Fibroblast of lung (primary cell): ENCODE measurements around the gene SLC22A23. TPM values are rescaled to one million over a fixed set of nuclear protein-coding genes. Genes with fewer than 3 reads are reported as not detected.

Experiments used
- DNase-seq, 2 donors: peaks; one replicate each; pipeline versions ENCODE4 v3.0.0 to v3.0.0-alpha.2; 2010; ENCODE audit warnings: low read depth in 2 of 2
- H2AFZ ChIP-seq: 2 replicates; pipeline ENCODE4 v1.5.1; 2012; ENCODE audit warnings: low read length, control low read depth, inconsistent platforms
- H3K27ac ChIP-seq: 2 replicates; pipeline ENCODE4 v1.5.1; 2011; ENCODE audit warnings: low read length, control low read depth; ENCODE audit not compliant: insufficient read depth
- H3K27me3 ChIP-seq: 2 replicates; pipeline ENCODE4 v1.5.1; 2011; ENCODE audit warnings: mild to moderate bottlenecking, low read length; ENCODE audit not compliant: control insufficient read depth, insufficient read depth
- H3K36me3 ChIP-seq: 2 replicates; pipeline ENCODE4 v1.5.1; 2011; ENCODE audit warnings: low read length; ENCODE audit not compliant: control insufficient read depth, insufficient read depth
- H3K4me1 ChIP-seq: 2 replicates; pipeline ENCODE4 v1.5.1; 2011; ENCODE audit warnings: low read length; ENCODE audit not compliant: control insufficient read depth, insufficient read depth; ENCODE audit errors: extremely low read depth
- H3K4me2 ChIP-seq: 2 replicates; pipeline ENCODE4 v1.5.1; 2011; ENCODE audit warnings: low read length, control low read depth; ENCODE audit not compliant: insufficient read depth; ENCODE audit errors: extremely low read depth
- H3K4me3 ChIP-seq, 4 experiments: fragments of 200-600 bp in 1 of 4; sonication (generic) in 1 of 4; replicated peaks in 1 of 4; 2 replicates each; pipeline ENCODE4 v1.5.1; 2011 to 2016; ENCODE audit warnings: low read length in 4 of 4, low read depth in 3 of 4, mild to moderate bottlenecking in 3 of 4, control low read depth in 2 of 4, inconsistent platforms in 1 of 4, mixed read lengths in 1 of 4; ENCODE audit not compliant: insufficient read depth in 1 of 4; ENCODE audit errors: control extremely low read depth in 1 of 4
- H3K79me2 ChIP-seq: 2 replicates; pipeline ENCODE4 v1.5.1; 2012; ENCODE audit warnings: mild to moderate bottlenecking, low read length, inconsistent platforms; ENCODE audit not compliant: control insufficient read depth, insufficient read depth
- H3K9ac ChIP-seq: 2 replicates; pipeline ENCODE4 v1.5.1; 2011; ENCODE audit warnings: mild to moderate bottlenecking, low read length, control low read depth; ENCODE audit not compliant: insufficient read depth
- H3K9me3 ChIP-seq: 2 replicates; pipeline ENCODE4 v1.5.1; 2012; ENCODE audit warnings: low read depth, low read length; ENCODE audit not compliant: control insufficient read depth, insufficient read depth
- H4K20me1 ChIP-seq: 2 replicates; pipeline ENCODE4 v1.5.1; 2011; ENCODE audit warnings: low read length; ENCODE audit not compliant: control insufficient read depth, insufficient read depth; ENCODE audit errors: extremely low read depth
- CTCF ChIP-seq, 2 donors: IDR thresholded peaks in 1 of 2; conservative IDR thresholded peaks in 1 of 2; 1 replicate in 1 of 2; 2 replicates in 1 of 2; pipeline ENCODE4 v1.5.1; 2011 to 2012; ENCODE audit warnings: low read length in 2 of 2, control low read depth in 1 of 2, inconsistent platforms in 1 of 2, low read depth in 1 of 2, mild to moderate bottlenecking in 1 of 2
- EZH2 ChIP-seq: IDR thresholded peaks from 2 replicates; pipeline ENCODE4 v1.5.1; 2012; ENCODE audit warnings: low read length, control low read depth, mild to moderate bottlenecking; ENCODE audit errors: missing control alignments
- polyA plus RNA-seq, 2 donors: library from polyadenylated mRNA; depleted of rRNA in 1 of 2; stranded (reverse) in 1 of 2; unstranded in 1 of 2; fragments of >200 nt; gene quantifications; 2 replicates each; pipeline ENCODE4 v1.2.1, GENCODE V29; 2011 to 2012; ENCODE audit warnings: missing spikeins in 1 of 2
- total RNA-seq: library from RNA; depleted of rRNA; stranded (reverse); fragments of >200 nt; gene quantifications from 2 replicates; pipeline ENCODE4 v1.2.1, GENCODE V29; 2014

Gene SLC22A23
- total and polyA plus RNA-seq, 2 donors (not counting 1 experiment from before 2014, with no cell fraction given) = 0.37 to 3.0 TPM

GRCh38 chr6:3329393-3330051 lies 127.3 kb downstream of the SLC22A23 start:
- H4K20me1 ChIP-seq = no peaks in the 10 kb centered on the region
- no peak overlapping the region for H3K27ac ChIP-seq
- no peaks in the 10 kb centered on the region for H3K27me3 ChIP-seq
- no peaks in the 10 kb centered on the region for H3K9me3 ChIP-seq
- H2AFZ ChIP-seq = no peak overlapping the region
- no peak for DNase-seq
- no peak overlapping the region for H3K9ac ChIP-seq
- no peak for TF ChIP-seq CTCF (conservative IDR thresholded peaks at IDR 0.05 in 1 of 2, IDR thresholded peaks at IDR 0.05 in 1 of 2; ENCODE audit: low read depth in 1 of 2, low read length in 2 of 2)
- no peak for TF ChIP-seq EZH2
- H3K4me1 ChIP-seq = no peaks in the 10 kb centered on the region
- H3K36me3 ChIP-seq = no peaks in the 10 kb centered on the region
- no peaks in the 10 kb centered on the region for H3K79me2 ChIP-seq
- no peak overlapping the region for H3K4me2 ChIP-seq
- no peak overlapping the region for H3K4me3 ChIP-seq

GRCh38 chr6:3328796-3329195 lies 128.1 kb downstream of the SLC22A23 start:
- Histone ChIP-seq H3K36me3 (no peaks in the 10 kb centered on the region), H3K27ac (no peak overlapping the region), H3K9me3 (no peaks in the 10 kb centered on the region), H4K20me1 (no peaks in the 10 kb centered on the region), H3K27me3 (no peaks in the 10 kb centered on the region), H3K4me3 (no peak overlapping the region), H2AFZ (no peak overlapping the region), H3K4me2 (no peak overlapping the region), H3K9ac (no peak overlapping the region), H3K4me1 (no peaks in the 10 kb centered on the region), H3K79me2 (no peaks in the 10 kb centered on the region)
- TF ChIP-seq EZH2 = no peak
- TF ChIP-seq CTCF (conservative IDR thresholded peaks at IDR 0.05 in 1 of 2, IDR thresholded peaks at IDR 0.05 in 1 of 2; ENCODE audit: low read depth in 1 of 2, low read length in 2 of 2) = no peak
- DNase-seq = no peak

DNA sequence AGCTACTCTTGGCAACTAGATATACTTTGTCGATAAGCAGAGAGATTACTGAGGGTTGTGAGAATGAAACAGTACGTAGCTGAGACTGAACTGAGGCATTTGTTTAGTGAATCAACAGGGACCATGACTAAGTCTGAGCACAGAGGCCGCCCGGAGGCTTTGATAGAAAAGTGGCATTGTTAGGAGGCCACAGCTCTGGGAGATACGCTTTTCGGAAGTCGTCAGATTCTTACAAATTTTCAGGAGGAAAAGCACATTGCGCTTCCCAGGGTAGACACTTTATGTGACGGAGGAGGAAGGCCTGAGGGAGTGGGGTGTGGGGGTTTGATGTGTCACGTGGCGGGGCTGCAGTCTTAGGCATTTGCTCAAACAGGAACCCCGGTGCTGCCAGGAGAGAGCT lies 128.7 kb downstream of the SLC22A23 start:
- DNase-seq = peak in 1 of 2 donors; percentile 84
- no peak overlapping the region for H3K4me2 ChIP-seq
- no peak overlapping the region for H3K9ac ChIP-seq
- no peaks in the 10 kb centered on the region for H3K79me2 ChIP-seq
- TF ChIP-seq CTCF (conservative IDR thresholded peaks at IDR 0.05 in 1 of 2, IDR thresholded peaks at IDR 0.05 in 1 of 2; ENCODE audit: low read depth in 1 of 2, low read length in 2 of 2) = no peak
- no peak for TF ChIP-seq EZH2
- no peak overlapping the region for H3K27ac ChIP-seq
- H3K27me3 ChIP-seq = no peaks in the 10 kb centered on the region
- no peaks in the 10 kb centered on the region for H3K4me1 ChIP-seq
- no peaks in the 10 kb centered on the region for H3K36me3 ChIP-seq
- no peak overlapping the region for H2AFZ ChIP-seq
- no peaks in the 10 kb centered on the region for H4K20me1 ChIP-seq
- no peak overlapping the region for H3K4me3 ChIP-seq
- no peaks in the 10 kb centered on the region for H3K9me3 ChIP-seq
